Ishikawa (cell line): Measurements from ENCODE around the gene ANK3.

ENCODE experiments used
- CEBPB ChIP-seq: IDR thresholded peaks from 2 replicates; pipeline ENCODE4 v1.6.1; 2012
- CREB1 ChIP-seq: IDR thresholded peaks from 2 replicates; pipeline ENCODE4 v1.6.1; 2012; ENCODE audit warnings: low read depth
- EGR1 ChIP-seq: IDR thresholded peaks from 2 replicates; pipeline ENCODE4 v1.6.1; 2012
- EP300 ChIP-seq: IDR thresholded peaks from 2 replicates; pipeline ENCODE4 v1.6.1; 2012; ENCODE audit warnings: borderline replicate concordance
- FOXM1 ChIP-seq: IDR thresholded peaks from 2 replicates; pipeline ENCODE4 v1.6.1; 2012; ENCODE audit warnings: low read depth, borderline replicate concordance
- NFIC ChIP-seq: IDR thresholded peaks from 2 replicates; pipeline ENCODE4 v1.6.1; 2012
- RAD21 ChIP-seq: IDR thresholded peaks from 2 replicates; pipeline ENCODE4 v1.6.1; 2012; ENCODE audit warnings: low read depth
- TAF1 ChIP-seq: IDR thresholded peaks from 2 replicates; pipeline ENCODE4 v1.6.1; 2012; ENCODE audit warnings: low read depth, mild to moderate bottlenecking
- TCF12 ChIP-seq: IDR thresholded peaks from 2 replicates; pipeline ENCODE4 v1.6.1; 2012; ENCODE audit warnings: low read depth
- TEAD4 ChIP-seq: IDR thresholded peaks from 2 replicates; pipeline ENCODE4 v1.6.1; 2012
- YY1 ChIP-seq: IDR thresholded peaks from 2 replicates; pipeline ENCODE4 v1.6.1; 2012; ENCODE audit warnings: low read depth
- ZBTB7A ChIP-seq: IDR thresholded peaks from 2 replicates; pipeline ENCODE4 v1.6.1; 2012; ENCODE audit warnings: low read depth
- TF ChIP-seq, protein P1 (sequence below): IDR thresholded peaks from 2 replicates; pipeline ENCODE4 v1.6.1; 2012
- TF ChIP-seq, protein P2 (sequence below): IDR thresholded peaks from 2 replicates; pipeline ENCODE4 v1.6.1; 2012
- TF ChIP-seq, protein P3 (sequence below): IDR thresholded peaks from 2 replicates; pipeline ENCODE4 v1.6.1; 2012; ENCODE audit warnings: low read depth, mild to moderate bottlenecking

The ANK3 gene

DNA sequence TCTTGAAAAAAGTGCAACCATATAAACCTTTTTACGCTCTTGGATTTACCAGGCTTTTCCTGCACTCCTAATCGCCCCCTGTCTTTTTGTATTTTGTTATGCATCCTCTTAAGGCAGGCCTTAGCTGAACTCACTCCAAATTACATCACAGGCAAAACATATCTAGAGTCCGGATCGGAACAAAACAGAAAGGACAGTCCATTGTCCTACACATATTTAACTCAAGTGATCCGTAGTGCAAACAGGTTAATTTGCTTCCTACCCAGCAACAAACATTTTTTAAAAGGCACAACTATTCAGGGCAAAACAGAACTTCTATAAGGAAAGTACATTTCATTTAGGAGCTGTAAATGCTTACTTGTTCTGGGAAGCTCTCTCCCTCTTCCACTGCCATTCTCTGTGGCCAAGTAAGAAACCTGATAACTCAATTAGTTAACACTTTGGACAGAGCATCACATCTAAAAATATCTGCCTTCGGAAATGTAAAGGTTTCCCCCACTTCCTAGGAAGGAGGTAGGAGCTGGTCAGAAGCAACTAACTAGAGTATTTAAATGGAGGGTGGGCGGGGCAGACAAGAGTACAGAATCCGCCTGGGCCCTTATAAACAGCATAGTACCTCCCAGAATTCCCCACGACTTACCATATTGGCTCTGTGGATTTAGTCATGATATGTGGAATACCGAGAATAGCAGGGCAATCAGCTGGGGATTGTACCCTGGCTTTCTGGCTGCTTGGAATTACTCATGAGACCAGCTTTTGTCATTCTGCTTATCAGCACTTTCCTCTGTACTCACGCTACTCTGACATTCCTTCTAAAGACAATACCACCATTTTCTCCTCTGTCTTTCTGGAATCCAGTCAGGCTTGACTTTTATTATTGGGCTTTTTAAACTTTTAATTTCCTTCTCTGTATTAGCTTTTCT, 89.5 kb downstream of the ANK3 start:
- TF ChIP-seq ZBTB7A (no peak), NFIC (no peak), FOXM1 (no peak), CREB1 (no peak), CEBPB (no peak), RAD21 (no peak), TEAD4 (no peak), EP300 (no peak), YY1 (no peak), EGR1 (no peak), TAF1 (no peak), TCF12 (no peak)
- TF ChIP-seq, protein P1, sequence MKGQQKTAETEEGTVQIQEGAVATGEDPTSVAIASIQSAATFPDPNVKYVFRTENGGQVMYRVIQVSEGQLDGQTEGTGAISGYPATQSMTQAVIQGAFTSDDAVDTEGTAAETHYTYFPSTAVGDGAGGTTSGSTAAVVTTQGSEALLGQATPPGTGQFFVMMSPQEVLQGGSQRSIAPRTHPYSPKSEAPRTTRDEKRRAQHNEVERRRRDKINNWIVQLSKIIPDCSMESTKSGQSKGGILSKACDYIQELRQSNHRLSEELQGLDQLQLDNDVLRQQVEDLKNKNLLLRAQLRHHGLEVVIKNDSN = no peak
- TF ChIP-seq, protein P2, sequence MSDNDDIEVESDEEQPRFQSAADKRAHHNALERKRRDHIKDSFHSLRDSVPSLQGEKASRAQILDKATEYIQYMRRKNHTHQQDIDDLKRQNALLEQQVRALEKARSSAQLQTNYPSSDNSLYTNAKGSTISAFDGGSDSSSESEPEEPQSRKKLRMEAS = no peak
- TF ChIP-seq, protein P3, sequence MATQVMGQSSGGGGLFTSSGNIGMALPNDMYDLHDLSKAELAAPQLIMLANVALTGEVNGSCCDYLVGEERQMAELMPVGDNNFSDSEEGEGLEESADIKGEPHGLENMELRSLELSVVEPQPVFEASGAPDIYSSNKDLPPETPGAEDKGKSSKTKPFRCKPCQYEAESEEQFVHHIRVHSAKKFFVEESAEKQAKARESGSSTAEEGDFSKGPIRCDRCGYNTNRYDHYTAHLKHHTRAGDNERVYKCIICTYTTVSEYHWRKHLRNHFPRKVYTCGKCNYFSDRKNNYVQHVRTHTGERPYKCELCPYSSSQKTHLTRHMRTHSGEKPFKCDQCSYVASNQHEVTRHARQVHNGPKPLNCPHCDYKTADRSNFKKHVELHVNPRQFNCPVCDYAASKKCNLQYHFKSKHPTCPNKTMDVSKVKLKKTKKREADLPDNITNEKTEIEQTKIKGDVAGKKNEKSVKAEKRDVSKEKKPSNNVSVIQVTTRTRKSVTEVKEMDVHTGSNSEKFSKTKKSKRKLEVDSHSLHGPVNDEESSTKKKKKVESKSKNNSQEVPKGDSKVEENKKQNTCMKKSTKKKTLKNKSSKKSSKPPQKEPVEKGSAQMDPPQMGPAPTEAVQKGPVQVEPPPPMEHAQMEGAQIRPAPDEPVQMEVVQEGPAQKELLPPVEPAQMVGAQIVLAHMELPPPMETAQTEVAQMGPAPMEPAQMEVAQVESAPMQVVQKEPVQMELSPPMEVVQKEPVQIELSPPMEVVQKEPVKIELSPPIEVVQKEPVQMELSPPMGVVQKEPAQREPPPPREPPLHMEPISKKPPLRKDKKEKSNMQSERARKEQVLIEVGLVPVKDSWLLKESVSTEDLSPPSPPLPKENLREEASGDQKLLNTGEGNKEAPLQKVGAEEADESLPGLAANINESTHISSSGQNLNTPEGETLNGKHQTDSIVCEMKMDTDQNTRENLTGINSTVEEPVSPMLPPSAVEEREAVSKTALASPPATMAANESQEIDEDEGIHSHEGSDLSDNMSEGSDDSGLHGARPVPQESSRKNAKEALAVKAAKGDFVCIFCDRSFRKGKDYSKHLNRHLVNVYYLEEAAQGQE = no peak

DNA sequence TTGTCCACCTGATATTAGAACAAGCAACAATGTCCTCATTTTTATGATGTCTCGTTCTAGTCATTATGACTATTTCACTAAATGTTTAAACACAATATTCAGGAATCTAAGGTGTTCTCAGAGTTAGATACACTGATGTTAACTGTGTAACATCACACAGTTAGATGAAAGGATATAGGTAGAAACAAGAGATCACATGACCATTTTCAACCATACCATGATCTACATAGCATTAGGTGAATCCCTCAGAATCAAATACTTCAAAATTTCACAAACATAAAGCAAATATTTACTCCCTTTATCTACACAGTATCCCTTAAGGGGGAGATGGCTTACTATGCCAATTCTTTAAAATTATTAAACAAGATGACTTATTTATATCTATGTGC, 90.3 kb downstream of the ANK3 start:
- no peak for TF ChIP-seq EGR1
- TF ChIP-seq NFIC = no peak
- TF ChIP-seq, protein P3 = no peak
- TF ChIP-seq, protein P2 = no peak
- no peak for TF ChIP-seq RAD21
- TF ChIP-seq TEAD4 = no peak
- TF ChIP-seq TCF12 = no peak
- TF ChIP-seq TAF1 = no peak
- no peak for TF ChIP-seq EP300
- TF ChIP-seq ZBTB7A = no peak
- no peak for TF ChIP-seq CREB1
- TF ChIP-seq CEBPB = no peak
- TF ChIP-seq, protein P1 = no peak

DNA sequence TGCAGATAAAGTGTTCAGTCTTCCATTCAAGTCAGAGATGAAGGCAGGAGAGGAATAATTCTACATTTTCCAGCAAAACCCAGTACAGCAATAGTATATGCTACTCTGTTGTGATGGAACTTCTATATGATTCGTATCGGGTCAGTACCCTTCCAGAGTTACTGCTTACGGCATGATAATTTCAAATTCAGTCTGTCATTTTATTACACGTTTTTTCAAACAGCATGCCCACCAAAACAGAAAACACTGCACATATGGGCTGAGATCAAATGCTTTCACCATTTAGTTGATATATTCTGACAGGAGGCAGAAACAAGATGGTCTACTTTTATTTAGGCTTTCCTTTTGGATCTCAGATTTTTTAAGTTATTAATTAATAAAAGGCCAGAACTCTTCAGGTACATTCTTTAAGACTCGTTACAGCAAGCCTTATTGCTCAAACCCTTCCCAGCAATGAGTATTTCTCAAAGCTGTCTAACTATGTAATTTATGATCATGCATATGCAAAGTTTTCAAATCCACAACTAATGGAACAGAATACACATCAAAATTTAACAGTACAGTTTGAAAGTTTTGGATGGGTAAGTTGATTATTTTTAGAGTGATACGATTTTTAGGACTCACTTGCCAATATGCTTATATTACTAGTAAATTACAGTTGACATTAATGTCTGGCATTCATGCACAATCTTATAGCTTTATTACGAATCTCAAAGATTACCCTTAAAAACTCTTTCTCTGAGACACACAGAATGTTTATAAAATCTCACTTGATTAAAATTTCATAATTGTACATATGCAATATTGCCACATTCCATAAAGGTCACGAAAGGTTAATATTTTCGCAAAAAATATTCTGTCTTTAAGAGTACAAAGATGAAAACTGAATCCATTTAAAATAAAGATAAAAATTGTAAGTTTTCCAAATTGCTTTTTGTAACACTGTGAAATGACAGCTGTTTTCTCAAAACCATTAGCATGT, 91.0 kb downstream of the ANK3 start:
- TF ChIP-seq FOXM1 = no peak
- TF ChIP-seq, protein P1 = no peak
- TF ChIP-seq RAD21 = no peak
- TF ChIP-seq TAF1 = no peak

DNA sequence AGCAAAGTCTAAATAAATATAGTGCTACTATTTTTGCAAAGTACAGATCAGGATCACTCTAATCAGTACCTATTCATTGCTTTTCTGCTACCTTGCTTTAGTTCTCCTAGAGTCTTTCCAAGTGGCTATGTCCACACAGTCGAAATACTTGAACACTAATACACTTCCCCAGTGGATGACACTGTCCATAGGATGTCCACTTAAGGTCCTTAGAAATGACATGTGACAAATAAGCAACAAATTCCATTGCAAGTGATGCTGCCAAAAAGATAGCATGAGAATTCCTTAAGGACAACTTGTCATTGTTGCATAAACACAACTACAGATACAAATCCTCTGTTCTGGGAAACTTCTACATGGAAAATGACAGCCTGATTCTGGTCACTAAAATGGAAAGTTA, 93.6 kb downstream of the ANK3 start:
- no peak for TF ChIP-seq EP300
